Right ventricle myocardium superior (tissue), 1 donor: Measurements from ENCODE around the gene BORCS5. TPM values are rescaled to one million over a fixed set of nuclear protein-coding genes. Genes with fewer than 3 reads are reported as not detected.

Experiments used
- ATAC-seq: fragments of 200-7000 bp; cut with Tn5 transposase; one replicate; pipeline ENCODE4 v1.9.1; 2020; ENCODE audit warnings: mild to moderate bottlenecking; ENCODE audit not compliant: poor library complexity
- DNase-seq: peaks from one replicate; pipeline ENCODE4 v3.0.0-alpha.2; 2020
- intact Hi-C: fragments of 100-400 bp; cut with DNase I; formaldehyde crosslinking; loops from one replicate; pipeline ENCODE4 v1.11.2; 2022
- total RNA-seq: library from RNA; stranded (reverse); fragmentation: NEBNext Ultra II Directional; extraction: Animal tissue kit (Norgen Biotek cat#: 25700); gene quantifications from one replicate; pipeline ENCODE4 v1.2.1, GENCODE V29; 2021
- donor health status: DM: no; HTN: yes; CAD: no; lungs with severe emphysema.

The BORCS5 gene
- total RNA-seq, 1 donor from 2014 or later = 7.8 TPM

GRCh38 chr12:12445165-12445881, 88.4 kb downstream of the BORCS5 start:
- intact Hi-C loops = no loop called here
- DNase-seq (no peak), ATAC-seq (no peak)

- intact Hi-C loops = no loop called here
- no peak for DNase-seq
- ATAC-seq = no peak
These were observed 89.0 kb downstream of the BORCS5 start for GRCh38 chr12:12445882-12446181.

- DNase-seq = no peak
- ATAC-seq = no peak
- intact Hi-C loops = no loop called here
These were observed 89.9 kb downstream of the BORCS5 start for GRCh38 chr12:12446786-12447185.

GRCh38 chr12:12447236-12447635, 90.4 kb downstream of the BORCS5 start:
- DNase-seq (no peak), ATAC-seq (no peak)
- intact Hi-C loops = no loop called here

GRCh38 chr12:12447837-12448236, 91.0 kb downstream of the BORCS5 start:
- no peak for DNase-seq
- intact Hi-C loops = no loop called here
- no peak for ATAC-seq

- DNase-seq (no peak), ATAC-seq (peak; percentile 34)
- intact Hi-C loops = no loop called here
These were observed 92.7 kb downstream of the BORCS5 start for GRCh38 chr12:12449533-12450025.

- intact Hi-C loops = no loop called here
- no peak for ATAC-seq
- no peak for DNase-seq
These were observed 93.2 kb downstream of the BORCS5 start for GRCh38 chr12:12450043-12450471.

- ATAC-seq (no peak), DNase-seq (no peak)
- intact Hi-C loops = no loop called here
These were observed 94.2 kb downstream of the BORCS5 start for GRCh38 chr12:12451098-12451497.

GRCh38 chr12:12452326-12452902, 95.5 kb downstream of the BORCS5 start:
- DNase-seq = no peak
- no peak for ATAC-seq
- intact Hi-C loops = no loop called here

GRCh38 chr12:12453635-12454034, 96.8 kb downstream of the BORCS5 start:
- DNase-seq (no peak), ATAC-seq (no peak)
- intact Hi-C loops = no loop called here

GRCh38 chr12:12454315-12454714, 97.4 kb downstream of the BORCS5 start:
- DNase-seq (no peak), ATAC-seq (no peak)
- intact Hi-C loops = no loop called here

GRCh38 chr12:12456637-12457036, 99.8 kb downstream of the BORCS5 start:
- ATAC-seq (no peak), DNase-seq (no peak)
- intact Hi-C loops = no loop called here

GRCh38 chr12:12460935-12461922, 104.4 kb downstream of the BORCS5 start:
- DNase-seq (no peak), ATAC-seq (no peak)
- intact Hi-C loops = no loop called here

GRCh38 chr12:12461923-12462315, 105.0 kb downstream of the BORCS5 start:
- intact Hi-C loops = no loop called here
- DNase-seq = no peak
- no peak for ATAC-seq

- intact Hi-C loops = no loop called here
- DNase-seq (no peak), ATAC-seq (no peak)
These were observed 108.6 kb downstream of the BORCS5 start for GRCh38 chr12:12465522-12465921.

GRCh38 chr12:12466157-12466556, 109.3 kb downstream of the BORCS5 start:
- intact Hi-C loops = no loop called here
- ATAC-seq (no peak), DNase-seq (no peak)

- no peak for ATAC-seq
- no peak for DNase-seq
- intact Hi-C loops = no loop called here
These were observed 110.4 kb downstream of the BORCS5 start for GRCh38 chr12:12467264-12467663.

GRCh38 chr12:12467688-12468261, 110.9 kb downstream of the BORCS5 start:
- intact Hi-C loops = no loop called here
- ATAC-seq (no peak), DNase-seq (no peak)

GRCh38 chr12:12468575-12468974, 111.7 kb downstream of the BORCS5 start:
- ATAC-seq (no peak), DNase-seq (no peak)
- intact Hi-C loops = no loop called here
